ENCODE data around the gene TNFRSF18. TPM values are rescaled to one million over a fixed set of nuclear protein-coding genes. Genes with fewer than 3 reads are reported as not detected.
A peak's percentile ranks its signal among the peaks of the same experiment; 100 is the strongest.

TNFRSF18 gene
- total RNA-seq, 2 experiments from 2014 or later = 17.5 to 18.8 TPM

- ATAC-seq = peak; percentile 44
- POLR2A ChIA-PET = interaction anchor here (0.7 kb wide), 1 partner anchor 14 kb away, joined by 3 read pairs; no protein-coding TSS in a partner anchor
- Mint-ChIP-seq H3K27ac (no peak within 1 kb of the TSS), H3K4me3 (peak within 1 kb of the TSS; percentile 22), H3K4me1 (ENCODE audit: low read depth) (peaks cover 44% of the 10 kb centered on the region), H3K9me3 (ENCODE audit: insufficient read depth) (no peaks in the 10 kb centered on the region), H3K27me3 (ENCODE audit: low read depth) (no peaks in the 10 kb centered on the region), H3K36me3 (ENCODE audit: low read depth) (peaks cover 17% of the 10 kb centered on the region)
- DNase-seq = peak; percentile 45
- CTCF ChIA-PET = interaction anchor here (1.2 kb wide), 1 partner anchor 91 kb away, joined by 5 read pairs; no protein-coding TSS in a partner anchor
Observed at GRCh38 chr1:1213345-1214265, 7.2 kb upstream of the TNFRSF18 start, which contains the start of gene TNFRSF4. Gene TNFRSF4 (minus strand): TSS chr1:1214153. CDS start chr1:1214127, 26 bp downstream.

DNA sequence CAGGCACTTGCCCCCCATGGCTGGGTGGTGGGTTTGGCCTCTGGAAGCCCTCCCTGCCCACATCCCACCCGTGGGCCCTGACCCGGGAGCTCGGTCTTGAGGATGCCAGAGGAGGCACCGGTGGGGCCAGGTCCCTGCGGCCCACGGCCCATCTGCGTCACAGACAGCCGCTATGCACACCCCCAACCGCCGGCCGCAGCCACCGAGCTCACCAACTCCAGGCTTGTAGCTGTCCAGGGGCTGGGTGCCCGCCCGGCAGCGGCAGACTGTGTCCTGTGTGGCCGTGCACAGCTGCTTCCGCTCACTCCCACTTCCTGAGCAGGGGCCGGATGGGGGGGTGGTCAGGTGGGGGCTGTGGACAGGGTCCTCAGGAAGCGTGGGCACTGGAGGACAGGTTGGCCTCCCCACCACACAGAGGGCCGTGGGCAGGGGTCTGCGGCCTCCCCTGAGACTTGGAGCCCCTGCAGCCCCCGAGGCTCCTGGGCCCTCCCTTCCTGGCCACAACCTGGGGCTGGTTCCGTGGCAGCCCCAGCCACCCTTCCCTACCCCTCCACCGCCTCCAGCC lies 6.5 kb upstream of the TNFRSF18 start:
- ChIA-PET POLR2A (interaction anchor here (0.7 to 0.9 kb wide), 2 partner anchors 14 to 18 kb away, joined by 3 to 4 read pairs; no protein-coding TSS in a partner anchor), CTCF (interaction anchor here (1.2 kb wide), 1 partner anchor 90 kb away, joined by 5 read pairs; no protein-coding TSS in a partner anchor)
- no peaks in the 10 kb centered on the region for H3K27me3 Mint-ChIP-seq (ENCODE audit: low read depth)
- DNase-seq (peak; percentile 77), ATAC-seq (peak; percentile 46)
- H3K9me3 Mint-ChIP-seq (ENCODE audit: insufficient read depth) = no peaks in the 10 kb centered on the region
- peak overlapping the region; percentile 34 for H3K27ac Mint-ChIP-seq
- H3K4me1 Mint-ChIP-seq (ENCODE audit: low read depth) = peaks cover 52% of the 10 kb centered on the region
- H3K4me3 Mint-ChIP-seq = no peak overlapping the region
- H3K36me3 Mint-ChIP-seq (ENCODE audit: low read depth) = peaks cover 12% of the 10 kb centered on the region

DNA sequence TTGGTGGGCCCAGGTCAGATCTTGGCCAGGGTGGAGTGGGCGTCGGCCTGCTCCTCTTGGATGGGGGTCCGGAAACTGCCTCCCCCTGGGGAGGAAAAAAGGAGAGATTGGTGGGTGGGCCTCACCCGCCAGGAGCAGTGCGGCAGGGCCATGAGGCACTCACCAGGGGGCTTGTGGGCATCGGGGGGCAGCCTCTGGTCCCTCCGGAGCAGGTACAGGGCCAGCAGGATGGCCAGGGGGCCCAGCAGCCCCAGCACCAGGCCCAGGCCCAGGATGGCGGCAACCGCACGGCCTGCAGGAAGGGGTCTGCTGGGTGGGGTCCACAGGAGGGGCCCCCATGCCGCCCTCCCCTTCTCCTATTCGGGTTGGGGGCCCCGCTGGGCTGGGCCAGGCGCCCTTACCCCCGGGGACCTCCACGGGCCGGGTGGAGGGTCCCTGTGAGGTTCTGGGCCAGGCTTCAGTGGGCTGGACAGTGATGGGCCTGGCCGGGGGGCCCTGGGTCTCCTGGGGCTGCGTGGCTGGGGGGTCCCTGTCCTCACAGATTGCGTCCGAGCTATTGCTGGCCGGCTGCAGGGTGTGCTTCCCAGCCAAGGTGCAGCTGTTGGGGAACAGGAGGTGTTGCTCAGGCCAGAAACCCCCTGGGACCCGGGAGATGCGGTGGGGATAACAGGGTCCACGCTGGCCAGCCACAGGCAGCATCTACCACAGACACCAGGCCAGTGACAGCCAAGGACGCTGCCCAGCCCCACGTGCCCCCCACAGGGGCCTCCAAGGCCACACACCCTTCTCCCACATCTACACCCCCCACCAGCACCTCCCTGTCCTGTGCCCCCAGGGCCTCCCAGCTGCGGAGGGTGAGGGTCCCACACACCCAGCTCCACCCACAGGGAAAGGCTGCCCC lies 5.4 kb upstream of the TNFRSF18 start:
- H3K9me3 Mint-ChIP-seq (ENCODE audit: insufficient read depth) = no peaks in the 10 kb centered on the region
- DNase-seq (no peak), ATAC-seq (no peak)
- peaks cover 56% of the 10 kb centered on the region for H3K4me1 Mint-ChIP-seq (ENCODE audit: low read depth)
- H3K27me3 Mint-ChIP-seq (ENCODE audit: low read depth) = no peaks in the 10 kb centered on the region
- H3K36me3 Mint-ChIP-seq (ENCODE audit: low read depth) = peaks cover 6% of the 10 kb centered on the region
- CTCF ChIA-PET = interaction anchor here (0.5 kb wide), 1 partner anchor 47 kb away, joined by 3 read pairs; no protein-coding TSS in a partner anchor
- peak overlapping the region; percentile 18 for H3K4me3 Mint-ChIP-seq
- POLR2A ChIA-PET = interaction anchor here (0.9 kb wide), 1 partner anchor 19 kb away, joined by 4 read pairs; no protein-coding TSS in a partner anchor
- no peak overlapping the region for H3K27ac Mint-ChIP-seq

DNA sequence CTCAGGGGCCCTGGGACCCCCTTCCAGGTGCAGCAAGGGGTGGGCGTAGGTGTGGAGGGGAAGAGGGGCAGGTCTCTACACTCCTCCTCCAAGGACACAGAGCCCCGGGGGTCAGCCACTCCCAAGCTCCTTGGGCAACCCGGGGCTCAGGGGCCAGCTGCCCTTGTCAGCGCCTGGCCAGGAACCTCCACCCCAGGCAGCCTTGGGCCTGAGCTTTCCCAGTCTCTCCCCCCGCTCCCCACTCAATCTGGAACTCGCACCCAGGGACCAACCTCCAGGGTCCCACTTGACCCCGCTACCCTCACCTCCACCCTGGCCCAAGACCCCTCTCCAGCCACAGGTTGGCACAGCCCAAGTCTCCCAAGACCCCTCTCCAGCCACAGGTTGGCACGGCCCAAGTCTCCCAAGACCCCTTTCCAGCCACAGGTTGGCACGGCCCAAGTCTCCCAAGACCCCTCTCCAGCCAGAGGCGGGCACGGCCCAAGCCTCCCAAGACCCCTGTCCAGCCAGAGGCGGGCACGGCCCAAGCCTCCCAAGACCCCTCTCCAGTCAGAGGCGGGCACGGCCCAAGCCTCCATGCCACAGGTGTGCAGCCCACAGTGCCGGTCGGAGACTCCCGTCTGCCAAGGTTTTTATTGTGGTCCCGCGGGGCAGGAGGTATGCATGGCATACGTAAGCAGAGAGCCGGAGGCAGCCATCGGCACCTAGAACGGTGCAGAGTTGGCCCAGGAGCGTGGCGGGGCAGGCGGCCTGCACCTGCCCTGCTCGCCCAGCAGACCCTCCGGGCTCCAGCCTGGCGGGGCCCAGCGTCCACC lies 4.5 kb upstream of the TNFRSF18 start:
- Mint-ChIP-seq H3K4me3 (no peak overlapping the region), H3K9me3 (ENCODE audit: insufficient read depth) (no peaks in the 10 kb centered on the region), H3K27ac (no peak overlapping the region), H3K4me1 (ENCODE audit: low read depth) (peaks cover 55% of the 10 kb centered on the region), H3K36me3 (ENCODE audit: low read depth) (no peaks in the 10 kb centered on the region), H3K27me3 (ENCODE audit: low read depth) (no peaks in the 10 kb centered on the region)
- DNase-seq (no peak), ATAC-seq (no peak)
- ChIA-PET POLR2A (no interaction called here), CTCF (interaction anchor here (1.8 kb wide), 1 partner anchor 88 kb away, joined by 6 read pairs; no protein-coding TSS in a partner anchor)

DNA sequence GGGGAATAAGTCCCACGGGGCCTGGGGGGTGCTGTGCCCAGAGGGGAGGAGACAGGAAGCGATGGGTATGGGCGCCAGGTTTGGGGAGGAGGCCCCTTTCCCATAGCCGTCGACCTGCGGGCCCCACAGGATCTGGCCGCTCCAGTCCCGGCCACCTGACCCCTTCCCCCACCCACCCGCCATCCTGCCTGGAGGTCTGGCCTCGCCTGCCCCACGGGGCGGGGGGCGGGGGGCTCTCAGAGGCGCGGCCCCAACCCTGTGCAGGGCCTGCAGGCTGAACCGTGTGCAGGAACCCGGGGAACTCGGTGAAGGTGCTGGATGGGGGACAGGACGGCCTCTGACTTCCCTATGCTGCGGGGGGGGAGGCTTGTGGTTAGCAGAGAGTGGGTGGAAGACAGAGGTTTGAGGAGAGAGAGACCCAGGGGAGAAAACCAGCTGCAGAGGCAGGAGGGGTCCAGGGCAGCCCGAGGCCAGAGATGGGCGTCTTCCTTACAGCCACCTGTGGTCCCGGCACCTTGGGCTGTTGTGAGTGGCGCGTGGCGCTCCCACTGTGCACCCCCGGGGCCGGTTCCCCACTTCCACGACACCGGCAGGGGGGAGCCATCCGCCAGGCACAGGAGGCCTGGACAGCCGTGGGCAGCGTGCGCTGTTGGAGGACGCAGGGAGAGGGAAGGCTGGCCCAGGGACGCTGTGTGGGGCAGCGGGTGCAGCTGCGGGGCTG lies 2.5 kb upstream of the TNFRSF18 start:
- ATAC-seq = no peak
- POLR2A ChIA-PET = interaction anchor here (0.7 to 1.8 kb wide), 3 partner anchors 22 to 37 kb away, joined by 3 to 10 read pairs (median 5); no protein-coding TSS in a partner anchor

DNA sequence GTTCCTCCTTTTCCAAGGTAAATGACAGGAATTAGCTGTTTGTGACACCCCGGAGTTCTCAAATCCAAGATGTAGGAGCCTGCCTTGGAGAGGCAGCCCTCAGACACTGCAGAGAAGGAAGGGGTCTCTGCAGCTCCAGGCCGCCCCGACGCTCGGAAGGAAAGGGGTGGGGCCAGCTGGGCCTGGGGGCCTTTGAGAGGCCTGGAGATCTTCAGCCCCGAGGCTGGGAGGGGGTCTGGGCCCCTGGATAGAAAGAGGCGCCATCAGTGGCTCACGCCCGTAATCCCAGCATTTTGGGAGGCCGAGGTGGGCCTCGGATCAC lies 1.1 kb upstream of the TNFRSF18 start:
- H3K36me3 Mint-ChIP-seq (ENCODE audit: low read depth) = no peaks in the 10 kb centered on the region
- no peaks in the 10 kb centered on the region for H3K27me3 Mint-ChIP-seq (ENCODE audit: low read depth)
- ChIA-PET POLR2A (interaction anchor here (0.5 to 1.8 kb wide), 6 partner anchors 23 to 195 kb away, joined by 3 to 10 read pairs (median 3); no protein-coding TSS in a partner anchor), CTCF (interaction anchor here (2.3 kb wide), 1 partner anchor 86 kb away, joined by 16 read pairs; no protein-coding TSS in a partner anchor)
- no peaks in the 10 kb centered on the region for H3K9me3 Mint-ChIP-seq (ENCODE audit: insufficient read depth)
- H3K27ac Mint-ChIP-seq = no peak overlapping the region
- peaks cover 35% of the 10 kb centered on the region for H3K4me1 Mint-ChIP-seq (ENCODE audit: low read depth)
- ATAC-seq (no peak), DNase-seq (no peak)
- no peak overlapping the region for H3K4me3 Mint-ChIP-seq

More for the DNA sequence above, 2.5 kb upstream of the TNFRSF18 start:
- Mint-ChIP-seq H3K36me3 (ENCODE audit: low read depth) (no peaks in the 10 kb centered on the region), H3K9me3 (ENCODE audit: insufficient read depth) (no peaks in the 10 kb centered on the region), H3K4me1 (ENCODE audit: low read depth) (peaks cover 43% of the 10 kb centered on the region), H3K27me3 (ENCODE audit: low read depth) (no peaks in the 10 kb centered on the region), H3K27ac (peak overlapping the region; percentile 94), H3K4me3 (peak overlapping the region; percentile 73)
- CTCF ChIA-PET = interaction anchor here (1.8 to 2.3 kb wide), 2 partner anchors 86 to 87 kb away, joined by 6 to 16 read pairs; no protein-coding TSS in a partner anchor
- peak; percentile 51 for DNase-seq

GRCh38 chr1:1206966-1207531 lies 657 bp upstream of the TNFRSF18 start:
- Mint-ChIP-seq H3K36me3 (ENCODE audit: low read depth) (no peaks in the 10 kb centered on the region), H3K4me3 (peak overlapping the region; percentile 61), H3K27me3 (ENCODE audit: low read depth) (no peaks in the 10 kb centered on the region), H3K9me3 (ENCODE audit: insufficient read depth) (no peaks in the 10 kb centered on the region), H3K27ac (no peak overlapping the region), H3K4me1 (ENCODE audit: low read depth) (peaks cover 33% of the 10 kb centered on the region)
- ChIA-PET CTCF (interaction anchor here (2.3 kb wide), 1 partner anchor 85 kb away, joined by 16 read pairs; no protein-coding TSS in a partner anchor), POLR2A (interaction anchor here (0.5 to 1.8 kb wide), 6 partner anchors 24 to 194 kb away, joined by 3 to 10 read pairs (median 3); no protein-coding TSS in a partner anchor)
- DNase-seq = no peak
- no peak for ATAC-seq

- Mint-ChIP-seq H3K4me3 (peak overlapping the region; percentile 61), H3K4me1 (ENCODE audit: low read depth) (peaks cover 31% of the 10 kb centered on the region), H3K27me3 (ENCODE audit: low read depth) (no peaks in the 10 kb centered on the region), H3K27ac (no peak overlapping the region), H3K9me3 (ENCODE audit: insufficient read depth) (no peaks in the 10 kb centered on the region), H3K36me3 (ENCODE audit: low read depth) (no peaks in the 10 kb centered on the region)
- no peak for DNase-seq
- ATAC-seq = no peak
- CTCF ChIA-PET = interaction anchor here (1.1 to 2.6 kb wide), 2 partner anchors 47 to 84 kb away, joined by 4 to 10 read pairs; no protein-coding TSS in a partner anchor
- POLR2A ChIA-PET = interaction anchor here (1.1 to 1.3 kb wide), 3 partner anchors 25 to 193 kb away, joined by 3 read pairs; partner anchors contain the start of gene ISG15
Observed at GRCh38 chr1:1205769-1206375, 520 bp downstream of the TNFRSF18 start.

GRCh38 chr1:1204998-1205768 lies 1.2 kb downstream of the TNFRSF18 start:
- no peaks in the 10 kb centered on the region for H3K9me3 Mint-ChIP-seq (ENCODE audit: insufficient read depth)
- DNase-seq = no peak
- H3K27me3 Mint-ChIP-seq (ENCODE audit: low read depth) = no peaks in the 10 kb centered on the region
- H3K4me3 Mint-ChIP-seq = peak overlapping the region; percentile 59
- peaks cover 36% of the 10 kb centered on the region for H3K4me1 Mint-ChIP-seq (ENCODE audit: low read depth)
- ChIA-PET POLR2A (interaction anchor here (1.1 to 1.3 kb wide), 3 partner anchors 26 to 192 kb away, joined by 3 read pairs; partner anchors contain the start of gene ISG15), CTCF (interaction anchor here (1.1 to 2.6 kb wide), 2 partner anchors 47 to 83 kb away, joined by 4 to 10 read pairs; no protein-coding TSS in a partner anchor)
- ATAC-seq = no peak
- H3K27ac Mint-ChIP-seq = no peak overlapping the region
- H3K36me3 Mint-ChIP-seq (ENCODE audit: low read depth) = no peaks in the 10 kb centered on the region
